Measurements from ENCODE around the gene FOXB2.

FOXB2 gene

DNA sequence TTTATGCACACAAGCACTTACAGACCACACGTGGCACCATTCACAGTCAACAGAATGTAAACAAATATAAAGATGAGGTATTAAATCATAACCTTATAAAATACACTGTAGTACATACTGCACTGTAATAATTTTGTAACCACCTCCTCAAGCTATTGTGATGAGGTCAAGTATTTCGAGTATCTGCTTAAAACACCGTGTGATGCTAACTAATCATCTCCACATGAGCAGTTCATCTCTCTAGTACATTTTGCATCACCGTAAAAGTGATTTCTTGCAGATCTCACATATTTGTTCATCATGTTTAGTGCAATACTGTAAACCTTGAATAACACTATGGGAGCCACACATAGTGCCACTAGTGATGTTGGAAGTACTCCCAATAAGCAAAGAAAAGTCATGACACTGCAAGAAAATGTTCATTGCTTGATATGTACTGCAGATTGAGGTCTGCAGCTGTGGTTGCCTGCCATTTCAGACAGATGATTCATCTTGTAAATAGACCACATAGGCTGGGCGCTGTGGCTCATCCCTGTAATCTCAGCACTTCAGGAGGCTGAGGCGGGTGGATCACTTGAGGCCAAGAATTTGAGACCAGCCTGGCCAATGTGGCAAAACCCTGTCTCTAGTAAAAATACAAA is 44.3 kb downstream of the FOXB2 start:
- Histone ChIP-seq H3K9me3 (ENCODE audit: severe bottlenecking) (no peaks in the 10 kb centered on the region), H3K4me3 (ENCODE audit: low read depth, low read length) (no peak overlapping the region), H3K27me3 (ENCODE audit: insufficient read depth, low read depth, severe bottlenecking) (no peaks in the 10 kb centered on the region), H3K27ac (no peak overlapping the region), H3K36me3 (no peaks in the 10 kb centered on the region)
- TF ChIP-seq, protein P1, sequence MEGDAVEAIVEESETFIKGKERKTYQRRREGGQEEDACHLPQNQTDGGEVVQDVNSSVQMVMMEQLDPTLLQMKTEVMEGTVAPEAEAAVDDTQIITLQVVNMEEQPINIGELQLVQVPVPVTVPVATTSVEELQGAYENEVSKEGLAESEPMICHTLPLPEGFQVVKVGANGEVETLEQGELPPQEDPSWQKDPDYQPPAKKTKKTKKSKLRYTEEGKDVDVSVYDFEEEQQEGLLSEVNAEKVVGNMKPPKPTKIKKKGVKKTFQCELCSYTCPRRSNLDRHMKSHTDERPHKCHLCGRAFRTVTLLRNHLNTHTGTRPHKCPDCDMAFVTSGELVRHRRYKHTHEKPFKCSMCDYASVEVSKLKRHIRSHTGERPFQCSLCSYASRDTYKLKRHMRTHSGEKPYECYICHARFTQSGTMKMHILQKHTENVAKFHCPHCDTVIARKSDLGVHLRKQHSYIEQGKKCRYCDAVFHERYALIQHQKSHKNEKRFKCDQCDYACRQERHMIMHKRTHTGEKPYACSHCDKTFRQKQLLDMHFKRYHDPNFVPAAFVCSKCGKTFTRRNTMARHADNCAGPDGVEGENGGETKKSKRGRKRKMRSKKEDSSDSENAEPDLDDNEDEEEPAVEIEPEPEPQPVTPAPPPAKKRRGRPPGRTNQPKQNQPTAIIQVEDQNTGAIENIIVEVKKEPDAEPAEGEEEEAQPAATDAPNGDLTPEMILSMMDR (IDR thresholded peaks at IDR 0.05; ENCODE audit: low read depth, low read length), result no peak
- no peak for DNase-seq

DNA sequence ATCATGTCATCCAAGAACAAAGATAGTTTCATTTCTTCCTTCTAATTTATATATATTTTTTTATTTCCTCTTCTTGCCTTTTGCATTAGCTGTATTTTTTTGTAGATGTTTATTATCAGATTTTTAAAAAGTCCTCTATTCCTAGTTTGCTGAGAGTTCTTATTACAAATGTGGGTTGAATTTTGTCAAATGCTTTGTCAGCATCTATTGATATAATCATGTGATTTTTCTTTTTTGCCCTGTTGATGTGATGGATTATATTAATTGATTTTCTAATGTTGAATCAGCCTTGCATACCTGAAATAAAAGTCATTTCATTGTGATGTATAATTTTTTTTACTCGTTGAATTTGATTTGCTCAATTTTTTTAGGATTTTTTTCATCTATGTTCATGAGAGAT is 46.9 kb downstream of the FOXB2 start:
- no peaks in the 10 kb centered on the region for H3K27me3 ChIP-seq (ENCODE audit: insufficient read depth, low read depth, severe bottlenecking)
- no peak overlapping the region for H3K27ac ChIP-seq
- no peak overlapping the region for H3K4me3 ChIP-seq (ENCODE audit: low read depth, low read length)
- no peak for DNase-seq
- H3K9me3 ChIP-seq (ENCODE audit: severe bottlenecking), result no peaks in the 10 kb centered on the region
- TF ChIP-seq, protein P1 (IDR thresholded peaks at IDR 0.05; ENCODE audit: low read depth, low read length), result no peak
- H3K36me3 ChIP-seq, result no peaks in the 10 kb centered on the region
